K562 (cell line): ENCODE measurements around the gene SLC25A44. TPM values are rescaled to one million over a fixed set of nuclear protein-coding genes. Genes with fewer than 3 reads are reported as not detected.
A peak's percentile ranks its signal among the peaks of the same experiment; 100 is the strongest.

Experiments used
- ATAC-seq: fragments of 200-7000 bp; cut with Tn5 transposase; 3 replicates; pipeline ENCODE4 v1.9.1; 2020; ENCODE audit warnings: moderate library complexity
- BruUV-seq: library from RNA; stranded (reverse); fragments of 400-500 nt; replicated peaks from 2 replicates; lab custom pipeline; 2021; lab: Mats Ljungman, UMichigan
- CTCF ChIA-PET: fragments of 300-600 bp; formaldehyde crosslinking; extraction: SDS; loops from one replicate; lab custom pipeline; 2021; ENCODE audit warnings: low intra/inter-chr PET ratio; lab: Yijun Ruan, JAX
- POLR2A ChIA-PET: fragments of 300-600, 350-650 bp; sonication (Branson Sonifier 250); formaldehyde crosslinking; extraction: SDS; loops from one replicate; lab custom pipeline; 2021; ENCODE audit warnings: antibody characterized with exemption, inconsistent platforms; lab: Yijun Ruan, JAX
- DNase-seq, 4 experiments: peaks; one replicate each; pipeline versions ENCODE4 v3.0.0 to v3.0.0-alpha.2; 2011 to 2018; ENCODE audit warnings: low spot score in 3 of 4, mixed read lengths in 3 of 4; ENCODE audit errors: extremely low read depth in 1 of 4
- FAIRE-seq: peaks from 2 replicates; lab custom pipeline; 2011; peaks lifted over from hg19 to GRCh38; lab: Jason Lieb, UNC
- H2AFZ ChIP-seq: 2 replicates; pipeline ENCODE4 v1.6.0; 2011; ENCODE audit warnings: low read depth, low read length, control low read depth, inconsistent platforms
- H3K27ac ChIP-seq: fragments of 200-600 bp; 3 replicates; pipeline ENCODE4 v1.8.0; 2011; ENCODE audit warnings: low read depth, mild to moderate bottlenecking, control low read depth, inconsistent platforms, low read length, moderate library complexity, mixed read lengths; ENCODE audit errors: extremely low read depth
- H3K27me3 ChIP-seq, 2 experiments: fragments of 300-600 bp in 1 of 2; 2 replicates in 1 of 2; 3 replicates in 1 of 2; pipeline versions ENCODE4 v1.6.0 to v1.8.0; 2011; ENCODE audit warnings: inconsistent platforms in 2 of 2, low read length in 2 of 2, mild to moderate bottlenecking in 1 of 2, mixed read lengths in 1 of 2, moderate library complexity in 1 of 2; ENCODE audit not compliant: control insufficient read depth in 2 of 2, insufficient read depth in 2 of 2
- H3K36me3 ChIP-seq: fragments of 300-600 bp; 3 replicates; pipeline ENCODE4 v1.8.0; 2011; ENCODE audit warnings: mild to moderate bottlenecking, low read length, inconsistent platforms; ENCODE audit not compliant: control insufficient read depth, insufficient read depth
- H3K4me1 ChIP-seq, 2 experiments: fragments of 200-600 bp in 1 of 2; replicated peaks in 1 of 2; 2 replicates in 1 of 2; 3 replicates in 1 of 2; pipeline versions ENCODE4 v1.5.1 to v1.8.0; 2011; ENCODE audit warnings: inconsistent platforms in 2 of 2, low read length in 2 of 2, mild to moderate bottlenecking in 1 of 2, mixed read lengths in 1 of 2, moderate library complexity in 1 of 2; ENCODE audit not compliant: control insufficient read depth in 2 of 2, insufficient read depth in 2 of 2
- H3K4me2 ChIP-seq: 2 replicates; pipeline ENCODE4 v1.6.1; 2011; ENCODE audit warnings: low read length, control low read depth, inconsistent platforms, mixed read lengths; ENCODE audit not compliant: insufficient read depth
- H3K4me3 ChIP-seq: fragments of 200-600 bp; sonication (generic), shearing (Covaris generic); 2 replicates; pipeline ENCODE4 v1.5.1; 2016; ENCODE audit warnings: control low read depth, inconsistent platforms
- H3K79me2 ChIP-seq: fragments of 200-600 bp; 3 replicates; pipeline ENCODE4 v1.8.0; 2011; ENCODE audit warnings: low read length, inconsistent platforms; ENCODE audit not compliant: control insufficient read depth, insufficient read depth
- H3K9ac ChIP-seq, 2 experiments: 2 replicates each; pipeline versions ENCODE4 v1.6.0 to v1.6.1; 2011; ENCODE audit warnings: low read depth in 2 of 2, low read length in 2 of 2, control low read depth in 1 of 2, inconsistent platforms in 1 of 2, mild to moderate bottlenecking in 1 of 2, mixed read lengths in 1 of 2; ENCODE audit not compliant: insufficient read depth in 1 of 2
- H3K9me1 ChIP-seq: one replicate; pipeline ENCODE4 v1.6.0; 2011; ENCODE audit warnings: inconsistent platforms, mild to moderate bottlenecking, low read length, moderate library complexity; ENCODE audit not compliant: control insufficient read depth, insufficient read depth
- H3K9me3 ChIP-seq: replicated peaks from 2 replicates; pipeline ENCODE4 v1.5.1; 2011; ENCODE audit warnings: low read depth, low read length, inconsistent platforms; ENCODE audit not compliant: control insufficient read depth, insufficient read depth
- H4K20me1 ChIP-seq: replicated peaks from 2 replicates; pipeline ENCODE4 v1.6.1; 2011; ENCODE audit warnings: low read length, inconsistent platforms, mixed read lengths; ENCODE audit not compliant: control insufficient read depth, insufficient read depth
- EGR1 ChIP-seq: fragments of 450-650 bp; conservative IDR thresholded peaks from 2 replicates; pipeline ENCODE4 v1.6.1; 2017; ENCODE audit warnings: mild to moderate bottlenecking
- EP300 ChIP-seq: IDR thresholded peaks from 2 replicates; pipeline ENCODE4 v1.6.1; 2012; ENCODE audit warnings: low read length, improper control_type of control experiment
- KLF6 ChIP-seq: fragments of 250-450 bp; sonication (Bioruptor Pico); IDR thresholded peaks from 2 replicates; pipeline ENCODE4 v1.4.0; 2020; ENCODE audit warnings: mild to moderate bottlenecking, moderate library complexity, borderline replicate concordance
- NFIX ChIP-seq: fragments of 250-450 bp; sonication (Bioruptor Pico); IDR thresholded peaks from 2 replicates; pipeline ENCODE4 v1.4.0; 2020; ENCODE audit warnings: low read depth, mild to moderate bottlenecking, moderate library complexity
- NR4A1 ChIP-seq, 2 experiments: fragments of 250-450 bp in 1 of 2; fragments of 450-650 bp in 1 of 2; sonication (Bioruptor Pico) in 1 of 2; IDR thresholded peaks; 2 replicates each; pipeline versions ENCODE4 v1.4.0 to v1.6.1; 2016 to 2020; ENCODE audit warnings: mild to moderate bottlenecking in 2 of 2, missing compliant biosample characterization in 1 of 2, missing genetic modification characterization in 1 of 2, moderate library complexity in 1 of 2
- RBM25 ChIP-seq: fragments of 200-400 bp; formaldehyde crosslinking; IDR thresholded peaks from 2 replicates; pipeline ENCODE4 v1.6.1; 2018; ENCODE audit warnings: low read length, low read depth, moderate library complexity; ENCODE audit not compliant: severe bottlenecking
- ZBTB7A ChIP-seq: IDR thresholded peaks from 2 replicates; pipeline ENCODE4 v1.6.1; 2011; ENCODE audit warnings: low read depth, mild to moderate bottlenecking, low read length, moderate library complexity, borderline replicate concordance; ENCODE audit not compliant: control insufficient read depth
- ZNF121 ChIP-seq: sonication (generic); formaldehyde crosslinking; conservative IDR thresholded peaks from 2 replicates; pipeline ENCODE4 v1.8.0; 2022; ENCODE audit warnings: missing genetic modification reagents
- WGBS: fragments of 100-300 bp; shearing (Covaris generic); methylation state at CpG from one replicate; pipeline ENCODE4 v1.1.6; 2016; ENCODE audit warnings: low coverage, mixed read lengths; ENCODE audit not compliant: insufficient coverage; ENCODE audit errors: missing lambda C conversion rate; 5-methylcytosine and 5-hydroxymethylcytosine counted together
- in situ Hi-C: fragments of 300-500 bp; cut with MboI; formaldehyde crosslinking; loops from 4 replicates; pipeline ENCODE4 v1.15.0; 2018; ENCODE audit warnings: inconsistent platforms, mixed read lengths
- intact Hi-C: fragments of 100-400 bp; cut with micrococcal nuclease; formaldehyde crosslinking; loops from 2 replicates; pipeline ENCODE4 v1.14.2; 2022
- polyA plus RNA-seq, 8 experiments: library from polyadenylated mRNA; depleted of rRNA in 4 of 8; stranded (reverse) in 5 of 8; unstranded in 3 of 8; fragments of >200 nt; fragmentation: Nextera tagmentation in 2 of 8; fragmentation: Illumina TruSeq in 1 of 8; extraction: Ambion mirVana in 2 of 8; extraction: Trizol in 1 of 8; gene quantifications; 2 replicates each; pipeline versions ENCODE4 v1.2.1 to v1.2.3, GENCODE V29; 2011 to 2014; ENCODE audit warnings: inconsistent platforms in 1 of 8, missing spikeins in 1 of 8
- total RNA-seq, 7 experiments: library from RNA; depleted of rRNA in 6 of 7; stranded (reverse); fragments of >200 nt in 6 of 7; fragmentation: Illumina TruSeq in 2 of 7; extraction: Trizol in 2 of 7; gene quantifications; 2 replicates each; pipeline versions ENCODE4 v1.2.1 to v1.2.3, GENCODE V29; 2011 to 2021; ENCODE audit warnings: low replicate concordance in 1 of 7
- TF ChIP-seq, protein P1 (sequence below), 2 experiments: fragments of 450-650 bp in 1 of 2; sonication (generic) in 1 of 2; formaldehyde crosslinking in 1 of 2; IDR thresholded peaks in 1 of 2; conservative IDR thresholded peaks in 1 of 2; 2 replicates each; pipeline versions ENCODE4 v1.6.1 to v1.8.1; 2016 to 2023; ENCODE audit warnings: mild to moderate bottlenecking in 2 of 2, moderate library complexity in 2 of 2, inconsistent platforms in 1 of 2, missing genetic modification reagents in 1 of 2

Gene SLC25A44
- total and polyA plus RNA-seq, 9 of the 15 experiments (the other 6 are each of a cell fraction or from before 2014, with no cell fraction given), result 4.4 to 22.8 (median 12.5) TPM

GRCh38 chr1:156233426-156234127 is 39.7 kb downstream of the SLC25A44 start:
- H3K27me3 ChIP-seq, result no peaks in the 10 kb centered on the region
- no peaks in the 10 kb centered on the region for H3K9me1 ChIP-seq
- peak; percentile 91 for TF ChIP-seq ZNF121
- TF ChIP-seq NFIX (CRISPR knock-in tag), result no peak
- TF ChIP-seq NR4A1 (CRISPR knock-in tag; IDR thresholded peaks at IDR 0.05), result no peak
- no peak for TF ChIP-seq NR4A1 (tag; IDR thresholded peaks at IDR 0.05)
- no peak for TF ChIP-seq EP300
- TF ChIP-seq, protein P1, sequence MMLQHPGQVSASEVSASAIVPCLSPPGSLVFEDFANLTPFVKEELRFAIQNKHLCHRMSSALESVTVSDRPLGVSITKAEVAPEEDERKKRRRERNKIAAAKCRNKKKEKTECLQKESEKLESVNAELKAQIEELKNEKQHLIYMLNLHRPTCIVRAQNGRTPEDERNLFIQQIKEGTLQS (IDR thresholded peaks at IDR 0.05), result 0 out of 2 replicates have a peak, but pooled peaks have one; percentile 27
- TF ChIP-seq, protein P1 (CRISPR knock-in tag; conservative IDR thresholded peaks at IDR 0.05), result no peak
- peak; percentile 45 for TF ChIP-seq RBM25
- 0 out of 2 replicates have a peak, but pooled peaks have one; percentile 30 for TF ChIP-seq ZBTB7A
- no peak for TF ChIP-seq KLF6 (CRISPR knock-in tag)
- peak; percentile 31; the same call in 1 of the 2 replicates for TF ChIP-seq EGR1
- POLR2A ChIA-PET, result interaction anchor here (0.7 to 1.0 kb wide), 2 partner anchors 9 to 14 kb away, joined by 4 to 5 read pairs; partner anchors contain the start of gene BGLAP
- H3K27ac ChIP-seq, result no peak overlapping the region
- H3K9me3 ChIP-seq, result no peaks in the 10 kb centered on the region
- in situ Hi-C loops, result loop anchor here (5.0 kb wide), 1 partner anchor 86 kb away; no protein-coding TSS in a partner anchor
- CTCF ChIA-PET, result no interaction called here
- WGBS, result 97% methylated on average over 4 of the region's 5 CpGs
- H3K4me3 ChIP-seq, result no peak overlapping the region
- no peak overlapping the region for H3K4me2 ChIP-seq
- no peak for FAIRE-seq
- no TSS peak for BruUV-seq
- H3K36me3 ChIP-seq, result peaks cover 42% of the 10 kb centered on the region; the same call in 2 of the 3 replicates
- no peaks in the 10 kb centered on the region for H4K20me1 ChIP-seq
- intact Hi-C loops, result loop anchor here (5.0 kb wide), 1 partner anchor 214 kb away; no protein-coding TSS in a partner anchor
- peak in 1 of 4 experiments; percentile 18 for DNase-seq
- H2AFZ ChIP-seq, result no peak overlapping the region
- H3K4me1 ChIP-seq, result peaks cover 9 to 18% of the 10 kb centered on the region in 2 experiments; a peak in 4 of 5 replicates
- no peaks in the 10 kb centered on the region for H3K79me2 ChIP-seq
- no peak for ATAC-seq
- H3K9ac ChIP-seq, result peak overlapping the region in 1 of 2 experiments; percentile 37; a peak in 1 of 4 replicates
